AG04449 (cell line): ENCODE results near the gene EMSY.

Experiments used
- CTCF ChIA-PET: fragments of 350-600 bp; formaldehyde crosslinking; extraction: SDS; loops from one replicate; lab custom pipeline; 2021; ENCODE audit warnings: antibody characterized with exemption; lab: Yijun Ruan, JAX
- POLR2A ChIA-PET: fragments of 400-600, 350-600 bp; formaldehyde crosslinking; extraction: SDS; loops from one replicate; lab custom pipeline; 2020; ENCODE audit warnings: antibody characterized with exemption, inconsistent platforms; lab: Yijun Ruan, JAX
- DNase-seq: peaks from one replicate; pipeline ENCODE4 v3.0.0-alpha.2; 2010; ENCODE audit warnings: low read depth, low spot score
- H3K4me3 ChIP-seq: 2 replicates; pipeline ENCODE4 v1.5.1; 2011; ENCODE audit warnings: low read depth, mild to moderate bottlenecking, control low read depth, low read length
- TF ChIP-seq, protein P1 (sequence below): IDR thresholded peaks from one replicate; pipeline ENCODE4 v1.5.1; 2011; ENCODE audit warnings: mild to moderate bottlenecking, moderate library complexity, low read length, control low read depth, inconsistent platforms; ENCODE audit not compliant: insufficient read depth; ENCODE audit errors: missing control alignments

Gene EMSY

DNA sequence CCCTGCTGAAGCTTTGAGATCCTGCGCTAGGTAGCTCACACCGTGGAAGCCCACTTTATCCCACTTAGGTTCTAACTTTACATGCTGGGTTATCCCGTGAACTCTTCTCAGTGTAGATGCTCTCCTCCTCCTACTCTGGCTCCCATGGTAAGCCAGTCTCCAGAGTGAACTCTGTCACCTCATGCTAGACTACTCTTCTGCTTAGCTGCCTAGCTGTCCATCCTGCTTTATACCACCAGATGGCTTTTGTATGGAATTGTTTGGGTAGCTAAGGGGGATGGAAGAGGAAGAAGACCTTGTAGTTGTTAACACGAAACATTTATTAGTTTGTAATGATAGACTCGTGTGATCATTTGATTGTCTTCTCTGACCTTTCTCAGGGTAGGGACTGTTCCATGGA, 46.8 kb downstream of the EMSY start:
- TF ChIP-seq, protein P1, sequence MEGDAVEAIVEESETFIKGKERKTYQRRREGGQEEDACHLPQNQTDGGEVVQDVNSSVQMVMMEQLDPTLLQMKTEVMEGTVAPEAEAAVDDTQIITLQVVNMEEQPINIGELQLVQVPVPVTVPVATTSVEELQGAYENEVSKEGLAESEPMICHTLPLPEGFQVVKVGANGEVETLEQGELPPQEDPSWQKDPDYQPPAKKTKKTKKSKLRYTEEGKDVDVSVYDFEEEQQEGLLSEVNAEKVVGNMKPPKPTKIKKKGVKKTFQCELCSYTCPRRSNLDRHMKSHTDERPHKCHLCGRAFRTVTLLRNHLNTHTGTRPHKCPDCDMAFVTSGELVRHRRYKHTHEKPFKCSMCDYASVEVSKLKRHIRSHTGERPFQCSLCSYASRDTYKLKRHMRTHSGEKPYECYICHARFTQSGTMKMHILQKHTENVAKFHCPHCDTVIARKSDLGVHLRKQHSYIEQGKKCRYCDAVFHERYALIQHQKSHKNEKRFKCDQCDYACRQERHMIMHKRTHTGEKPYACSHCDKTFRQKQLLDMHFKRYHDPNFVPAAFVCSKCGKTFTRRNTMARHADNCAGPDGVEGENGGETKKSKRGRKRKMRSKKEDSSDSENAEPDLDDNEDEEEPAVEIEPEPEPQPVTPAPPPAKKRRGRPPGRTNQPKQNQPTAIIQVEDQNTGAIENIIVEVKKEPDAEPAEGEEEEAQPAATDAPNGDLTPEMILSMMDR: no peak
- CTCF ChIA-PET: interaction anchor here (1.3 to 1.4 kb wide), 2 partner anchors 22 to 49 kb away, joined by 3 to 4 read pairs; no protein-coding TSS in a partner anchor
- H3K4me3 ChIP-seq: no peak overlapping the region
- DNase-seq: no peak
- POLR2A ChIA-PET: no interaction called here

DNA sequence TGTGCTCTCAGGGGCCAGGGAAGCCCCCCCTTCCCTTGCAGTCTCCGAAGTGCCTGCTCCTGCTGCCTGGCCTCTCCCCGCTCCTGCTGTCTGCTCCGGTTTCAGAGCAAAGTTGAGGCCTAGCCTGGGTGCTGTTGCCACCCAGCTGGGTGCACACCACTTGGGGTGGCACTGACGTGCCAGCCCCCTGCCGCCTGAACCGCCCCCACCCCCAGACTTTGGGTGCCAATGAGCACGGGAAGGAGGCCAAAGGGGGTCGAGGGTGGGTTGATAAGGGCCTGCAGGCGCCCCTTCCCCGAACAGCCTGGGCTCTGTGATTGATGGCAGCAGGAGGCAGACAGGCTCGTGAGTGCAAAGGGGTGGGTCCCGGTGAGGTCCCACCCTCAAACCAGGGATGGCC, 48.2 kb downstream of the EMSY start:
- ChIA-PET POLR2A (no interaction called here), CTCF (interaction anchor here (1.4 kb wide), 1 partner anchor 48 kb away, joined by 3 read pairs; no protein-coding TSS in a partner anchor)
- TF ChIP-seq, protein P1: no peak
- no peak for DNase-seq
- no peak overlapping the region for H3K4me3 ChIP-seq

DNA sequence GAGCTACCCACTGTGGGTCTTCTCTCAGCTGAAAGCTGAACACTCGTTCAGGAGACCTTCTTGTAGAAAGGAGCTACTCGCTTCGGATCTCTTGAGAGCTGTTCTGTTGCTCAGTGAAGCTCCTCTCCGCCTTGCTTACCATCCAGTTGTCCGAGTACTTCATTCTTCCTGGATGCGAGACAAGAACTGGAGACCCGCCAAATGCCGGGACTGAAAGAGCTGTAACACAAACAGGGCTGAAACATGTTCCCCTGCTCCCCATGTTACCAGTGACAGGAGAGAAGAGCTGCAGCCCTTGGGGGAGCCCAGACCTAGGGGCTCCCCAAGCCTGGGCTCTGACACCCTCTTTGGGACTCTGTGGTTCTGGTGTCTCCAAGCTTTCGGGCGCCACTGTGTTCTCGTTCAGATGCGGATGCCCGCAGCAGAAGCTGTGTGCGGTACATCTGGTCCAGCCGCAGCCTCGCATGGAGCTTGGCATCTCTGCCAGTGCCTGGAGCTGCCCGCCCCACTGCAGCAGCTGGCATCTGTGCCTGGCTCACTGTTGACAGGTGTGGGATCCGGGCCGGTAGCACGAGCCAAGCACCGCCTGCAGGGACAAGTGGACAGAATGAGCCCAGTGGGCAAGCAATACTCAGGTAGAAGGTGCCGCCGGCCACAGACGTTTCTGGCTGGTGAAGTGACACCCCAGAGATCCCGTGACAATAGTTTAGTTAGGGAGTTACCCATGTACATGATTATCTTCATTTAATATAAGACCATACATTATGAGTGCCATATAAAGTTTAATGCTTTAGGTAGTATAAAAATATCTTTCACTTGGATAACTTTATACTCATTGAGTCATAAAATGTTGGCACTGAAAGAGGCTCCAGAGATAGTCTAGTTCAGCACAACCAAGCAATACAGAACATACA, 49.1 kb downstream of the EMSY start:
- TF ChIP-seq, protein P1: no peak
- ChIA-PET CTCF (no interaction called here), POLR2A (no interaction called here)
- H3K4me3 ChIP-seq: no peak overlapping the region
- no peak for DNase-seq

DNA sequence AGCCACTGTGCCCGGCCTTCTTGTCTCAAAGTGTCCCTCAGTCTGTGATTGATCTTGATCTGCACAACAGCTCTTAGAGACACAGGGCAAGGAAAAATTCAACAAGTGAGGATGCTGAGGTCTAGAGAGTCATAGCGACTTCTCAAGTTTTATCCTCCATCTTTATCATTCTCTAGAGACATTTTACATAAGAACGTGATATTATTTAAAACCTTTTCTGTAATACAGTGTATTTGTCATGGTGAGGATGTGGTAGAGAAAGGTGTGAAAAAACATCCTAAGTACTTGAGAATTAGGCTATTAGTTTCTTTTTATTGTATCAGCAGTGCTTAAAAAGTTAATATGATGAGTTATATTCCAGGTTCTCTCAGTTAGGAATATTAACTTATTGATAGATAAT, 50.2 kb downstream of the EMSY start:
- DNase-seq: no peak
- POLR2A ChIA-PET: no interaction called here
- H3K4me3 ChIP-seq: no peak overlapping the region
- TF ChIP-seq, protein P1: no peak
- CTCF ChIA-PET: no interaction called here

DNA sequence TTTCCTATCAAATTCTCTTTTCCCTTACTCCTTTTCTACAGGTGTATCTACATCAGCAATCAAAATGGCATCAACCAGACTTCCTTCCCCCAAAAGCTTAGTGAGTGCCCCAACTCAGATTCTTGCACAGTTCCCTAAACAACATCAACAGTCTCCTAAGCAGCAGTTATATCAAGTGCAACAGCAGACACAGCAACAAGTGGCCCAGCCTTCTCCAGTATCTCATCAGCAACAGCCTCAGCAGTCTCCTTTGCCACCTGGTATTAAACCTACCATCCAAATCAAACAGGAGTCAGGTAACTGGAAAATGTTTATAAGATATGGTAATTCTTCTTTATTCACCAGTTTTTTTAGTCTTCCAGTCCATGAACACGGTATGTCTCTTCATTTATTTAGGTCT, 51.4 kb downstream of the EMSY start:
- CTCF ChIA-PET: no interaction called here
- no peak for DNase-seq
- POLR2A ChIA-PET: no interaction called here
- TF ChIP-seq, protein P1: no peak
- no peak overlapping the region for H3K4me3 ChIP-seq

DNA sequence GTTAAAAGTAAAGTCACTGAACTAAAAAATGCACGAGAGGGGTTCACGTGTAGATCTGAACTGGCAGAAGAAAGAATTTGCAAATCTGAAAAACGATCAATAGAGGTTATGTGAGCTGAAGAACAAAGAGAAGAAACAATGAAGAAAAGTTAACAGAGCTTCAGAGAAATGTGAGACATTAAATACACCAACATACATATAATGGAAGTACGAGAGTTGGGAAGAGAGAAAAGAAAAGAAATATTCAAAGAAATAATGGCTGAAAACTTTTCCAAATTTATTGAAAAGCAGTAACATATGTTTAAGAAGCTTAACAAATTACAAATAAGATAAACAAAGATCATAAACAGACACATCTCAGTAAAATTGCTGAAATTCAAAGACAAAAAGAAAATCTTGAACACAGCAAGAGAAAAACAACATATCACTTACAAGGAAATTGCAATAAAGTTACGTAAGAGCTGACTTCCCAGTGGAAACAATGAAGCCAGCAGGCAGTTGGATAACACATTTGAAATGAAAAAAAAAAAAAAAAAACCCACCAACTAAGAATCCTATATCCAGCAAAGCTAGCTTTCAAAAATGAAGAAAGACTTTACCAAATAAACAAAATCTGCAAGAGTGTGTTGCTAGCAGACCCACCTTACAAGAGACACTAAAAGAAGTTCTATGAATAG, 56.8 kb downstream of the EMSY start:
- POLR2A ChIA-PET: no interaction called here
- no peak overlapping the region for H3K4me3 ChIP-seq
- CTCF ChIA-PET: no interaction called here
- TF ChIP-seq, protein P1: no peak
- no peak for DNase-seq
